Right forelimb (tissue), 1 donor: ENCODE data around the gene PLTP.
A peak's percentile ranks its signal among the peaks of the same experiment; 100 is the strongest.

Experiments
- DNase-seq: peaks from one replicate; pipeline ENCODE4 v3.0.0-alpha.2; 2018

PLTP gene

GRCh38 chr20:45867819-45868176, 44.2 kb downstream of the PLTP start:
- DNase-seq, result no peak

- DNase-seq, result no peak
Measured at GRCh38 chr20:45867136-45867818, 44.7 kb downstream of the PLTP start.

GRCh38 chr20:45866454-45866853, 45.5 kb downstream of the PLTP start:
- no peak for DNase-seq

GRCh38 chr20:45863543-45864470, 48.1 kb downstream of the PLTP start:
- no peak for DNase-seq

GRCh38 chr20:45861221-45862075, 50.5 kb downstream of the PLTP start:
- no peak for DNase-seq

- no peak for DNase-seq
Measured at GRCh38 chr20:45860560-45861220, 51.3 kb downstream of the PLTP start.

GRCh38 chr20:45859916-45860315, 52.0 kb downstream of the PLTP start:
- DNase-seq, result no peak

- DNase-seq, result no peak
Measured at GRCh38 chr20:45857882-45858216, 54.1 kb downstream of the PLTP start.

- peak; percentile 94 for DNase-seq
Measured at GRCh38 chr20:45857114-45857881, 54.7 kb downstream of the PLTP start, which contains the start of the genes ACOT8 and ZSWIM3. Gene ACOT8 (minus strand): TSS chr20:45857392. CDS start chr20:45857315, 77 bp downstream. Gene ZSWIM3 (plus strand): TSS chr20:45857614. CDS start chr20:45857826, 212 bp downstream.

- no peak for DNase-seq
Measured at GRCh38 chr20:45853484-45853883, 58.5 kb downstream of the PLTP start.

GRCh38 chr20:45852326-45852725, 59.6 kb downstream of the PLTP start:
- no peak for DNase-seq

- DNase-seq, result no peak
Measured at GRCh38 chr20:45851501-45851900, 60.5 kb downstream of the PLTP start.

GRCh38 chr20:45850926-45851325, 61.0 kb downstream of the PLTP start:
- DNase-seq, result no peak

- no peak for DNase-seq
Measured at GRCh38 chr20:45850238-45850637, 61.7 kb downstream of the PLTP start.

- DNase-seq, result no peak
Measured at GRCh38 chr20:45848969-45849582, 62.9 kb downstream of the PLTP start.
